GM19324 (cell line): ENCODE data around the gene TBC1D5.
"Not testable (repeated sequence)": the region's sequence is repeated elsewhere in the genome, so short reads cannot be mapped to it uniquely, and the experiment has no call there.

Source experiments
- ATAC-seq: cut with Tn5 transposase; IDR thresholded peaks from one replicate; pipeline ENCODE4 v1.9.1; 2021; ENCODE audit warnings: mild to moderate bottlenecking, moderate library complexity; ENCODE audit not compliant: unreplicated experiment, low FRiP score

The TBC1D5 gene

DNA sequence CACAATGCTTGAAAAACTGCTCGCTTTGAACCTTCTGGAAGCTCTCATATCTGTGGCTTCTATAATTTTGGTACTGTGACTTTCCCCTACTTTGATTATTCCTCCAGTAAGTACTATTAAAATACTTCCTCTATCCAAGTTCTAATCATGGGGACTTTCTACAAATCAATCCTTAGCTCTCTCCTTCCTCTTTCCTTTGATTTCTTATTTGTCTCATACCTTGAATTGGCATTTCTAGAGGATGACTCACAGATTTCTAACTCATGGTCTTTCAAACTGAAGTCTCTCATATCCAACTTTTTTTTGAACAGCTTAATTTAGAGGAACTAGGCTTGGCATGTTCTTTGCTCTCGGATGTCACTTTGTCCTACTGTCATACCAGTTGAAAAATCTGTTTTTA lies 241.8 kb downstream of the TBC1D5 start:
- no peak for ATAC-seq

DNA sequence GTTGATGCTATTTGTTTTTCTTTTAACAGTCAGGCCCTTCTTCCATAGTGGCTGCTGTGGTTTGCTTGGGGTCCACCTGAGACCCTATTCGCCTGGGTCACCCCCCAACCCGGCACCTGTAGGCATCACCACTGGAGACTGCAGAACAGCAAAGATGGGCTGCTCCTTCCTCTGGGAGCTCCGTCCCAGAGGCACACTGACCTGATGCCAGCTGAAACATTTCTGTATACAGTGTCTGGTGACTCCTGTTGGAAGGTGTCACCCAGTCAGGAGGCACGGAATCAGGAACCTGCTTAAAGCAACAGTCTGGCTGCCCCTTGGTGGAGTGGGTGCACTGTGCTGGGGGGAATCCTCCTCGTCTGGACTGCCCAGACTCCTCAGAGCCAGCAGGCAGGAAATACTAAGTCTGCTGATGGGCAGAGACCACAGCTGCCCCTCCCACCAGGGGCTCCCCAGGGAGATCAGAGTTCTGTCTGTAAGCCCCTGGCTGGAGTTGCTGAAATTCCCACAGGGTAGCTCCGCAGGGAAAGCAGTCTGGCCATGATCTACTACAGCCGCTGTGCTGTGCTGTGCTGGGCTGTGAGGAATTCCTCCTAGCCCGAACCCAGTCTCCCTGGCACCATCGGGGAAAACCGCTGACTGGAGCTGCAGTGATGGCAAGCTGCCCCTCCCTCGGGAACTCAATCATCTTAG lies 248.2 kb downstream of the TBC1D5 start:
- ATAC-seq, result no peak

DNA sequence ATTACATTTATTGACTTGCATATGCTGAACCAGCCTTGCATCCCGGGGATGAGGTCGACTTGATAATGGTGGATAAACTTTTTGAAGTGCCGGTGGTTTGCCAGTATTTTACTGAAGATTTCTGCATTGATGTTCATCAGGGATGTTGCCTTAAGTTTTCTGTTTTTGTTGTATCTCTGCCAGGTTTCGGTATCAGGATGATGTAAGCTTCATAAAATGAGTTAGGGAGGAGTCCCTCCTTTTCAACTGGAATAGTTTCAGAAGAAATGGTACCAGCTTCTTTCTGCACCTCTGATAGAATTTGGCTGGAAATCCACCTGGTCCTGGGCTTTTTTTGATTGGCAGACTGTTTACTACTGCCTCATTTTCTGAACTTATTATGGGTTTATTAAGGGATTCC lies 250.8 kb downstream of the TBC1D5 start:
- ATAC-seq, result no peak

GRCh38 chr3:17491190-17491589 lies 251.2 kb downstream of the TBC1D5 start:
- ATAC-seq, result not testable (repeated sequence)

GRCh38 chr3:17489139-17489538 lies 253.3 kb downstream of the TBC1D5 start:
- no peak for ATAC-seq

DNA sequence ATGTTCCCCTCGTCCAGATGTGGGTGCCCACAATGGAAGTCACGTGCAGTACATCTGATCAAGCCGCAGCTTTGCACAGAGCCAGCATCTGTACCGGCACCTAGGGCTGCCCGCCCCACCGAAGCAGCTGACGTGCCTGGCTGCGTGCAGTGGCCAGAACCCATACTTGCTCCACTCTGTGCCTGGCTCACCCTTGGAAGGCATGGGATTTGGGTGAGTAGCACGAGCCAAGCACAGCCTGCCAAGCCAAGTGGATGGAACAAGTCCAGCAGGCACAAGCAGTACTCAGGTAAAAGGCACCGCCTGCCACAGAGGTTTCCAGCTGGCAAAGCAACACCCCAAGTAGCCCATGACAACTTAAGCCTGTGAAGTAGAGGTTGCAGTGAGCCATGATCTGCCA lies 261.3 kb downstream of the TBC1D5 start:
- no peak for ATAC-seq

DNA sequence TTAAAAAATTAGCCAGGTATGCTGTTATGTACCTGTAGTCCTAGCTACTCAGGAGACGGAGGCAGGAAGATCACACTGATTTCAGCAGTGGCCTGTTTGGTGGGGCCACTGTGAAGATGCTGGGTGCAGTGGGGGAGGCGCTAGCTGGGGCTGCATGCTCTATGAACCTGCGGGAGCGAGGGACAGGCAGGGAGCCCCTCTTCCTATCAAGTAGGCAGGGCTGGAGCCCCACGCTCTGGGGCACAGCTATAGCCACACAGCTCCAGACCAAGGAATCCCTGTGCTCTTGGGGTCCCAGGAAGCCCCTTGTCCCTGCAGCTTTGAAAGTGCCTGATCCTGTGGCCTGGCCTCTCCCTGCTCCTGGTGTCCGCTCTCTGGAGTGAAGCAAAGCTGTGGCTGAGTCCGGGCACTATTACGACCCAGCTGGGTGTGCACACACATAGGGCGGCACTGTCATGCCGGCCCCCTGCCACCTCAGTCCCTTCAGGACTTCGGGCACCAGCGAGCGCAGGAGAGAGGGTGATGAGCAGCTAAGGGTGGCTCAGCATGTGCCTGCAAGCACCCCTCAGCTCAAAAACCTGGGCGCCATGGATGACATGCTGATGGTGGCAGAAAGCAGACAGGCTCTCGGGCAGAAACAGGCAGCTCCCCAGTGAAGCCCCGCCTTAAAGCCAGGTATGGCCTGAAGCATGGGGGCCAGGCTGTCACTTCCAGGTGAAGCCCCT lies 262.6 kb downstream of the TBC1D5 start:
- no peak for ATAC-seq

DNA sequence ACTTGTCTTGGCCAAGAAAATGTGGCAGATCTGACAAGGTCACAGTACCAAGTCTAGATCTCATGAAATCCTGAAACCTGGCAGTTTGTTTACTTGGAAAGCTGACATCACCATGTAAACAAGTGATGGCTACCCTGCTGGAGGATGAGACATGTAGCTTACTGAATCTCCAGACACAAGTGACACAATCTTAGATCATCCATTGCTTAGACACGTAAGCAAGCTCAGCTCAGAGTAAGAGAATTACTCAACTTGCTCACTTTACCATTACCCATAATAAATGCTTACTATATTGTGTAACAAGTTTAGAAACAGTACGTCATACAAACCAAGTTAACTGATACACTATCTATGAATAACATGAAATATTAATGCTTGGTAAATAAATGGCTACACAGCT lies 263.8 kb downstream of the TBC1D5 start:
- ATAC-seq, result no peak

- no peak for ATAC-seq
Observed at GRCh38 chr3:17473761-17474160, 268.7 kb downstream of the TBC1D5 start.

DNA sequence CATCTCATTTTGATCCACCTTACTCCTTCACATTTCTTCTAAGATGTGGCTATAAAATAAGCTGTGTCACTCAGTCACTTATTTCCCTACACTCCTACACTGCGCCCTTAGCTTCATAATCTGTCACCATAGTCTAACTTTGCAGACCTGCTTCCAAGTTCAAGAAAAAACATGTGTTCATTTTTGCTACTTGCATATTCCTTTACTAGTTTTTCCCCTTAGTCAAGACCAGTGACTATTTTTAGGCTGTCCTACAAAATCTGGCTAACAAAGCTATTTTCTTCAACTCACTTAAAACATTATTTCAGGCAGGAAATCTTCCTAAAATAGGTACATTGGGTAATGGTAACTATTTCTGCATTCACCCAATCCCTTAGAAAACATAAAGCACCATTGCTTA lies 272.5 kb downstream of the TBC1D5 start:
- no peak for ATAC-seq

DNA sequence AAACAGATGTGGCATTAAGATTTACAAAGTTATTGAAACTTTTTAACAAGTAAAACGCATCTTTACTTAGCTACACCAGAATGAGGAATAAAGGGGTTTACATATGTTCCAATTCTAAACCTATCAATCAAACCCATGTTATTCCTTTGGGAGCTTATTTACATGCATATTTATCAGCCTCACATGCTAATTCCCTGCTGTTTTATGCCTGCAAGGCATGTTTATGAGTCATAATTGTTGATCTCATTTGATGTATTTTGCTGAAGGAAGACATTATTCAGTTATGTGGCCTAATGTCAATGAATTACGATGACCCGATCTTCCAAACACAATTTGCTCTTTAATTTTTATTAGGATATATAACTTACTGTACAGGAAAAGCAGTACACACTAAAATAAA lies 272.9 kb downstream of the TBC1D5 start:
- no peak for ATAC-seq

GRCh38 chr3:17466028-17466427 lies 276.4 kb downstream of the TBC1D5 start:
- ATAC-seq, result no peak

DNA sequence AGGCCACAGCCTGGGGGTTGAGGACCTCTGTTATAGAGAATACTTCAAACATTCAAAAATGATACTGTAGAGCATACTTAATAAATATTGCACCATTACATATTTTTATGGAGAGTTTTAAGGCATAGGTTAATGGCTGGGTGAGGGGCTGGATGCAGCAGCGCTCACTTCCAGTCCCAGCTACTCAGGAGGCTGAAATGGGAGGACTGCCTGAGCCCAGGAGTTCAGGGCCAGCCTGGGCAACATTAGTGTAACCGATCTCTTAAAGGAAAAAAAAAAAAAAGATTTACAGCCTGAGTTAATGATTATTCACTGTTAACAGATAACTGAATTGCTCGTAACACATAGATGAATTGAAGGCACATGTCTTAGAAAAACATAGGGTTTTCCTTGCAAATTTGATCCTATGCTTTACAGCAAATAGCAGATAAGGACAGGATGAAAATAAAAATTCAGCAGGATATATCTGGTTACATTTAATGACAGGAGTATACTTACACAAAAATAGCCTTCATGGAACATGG lies 282.9 kb downstream of the TBC1D5 start:
- ATAC-seq, result no peak

DNA sequence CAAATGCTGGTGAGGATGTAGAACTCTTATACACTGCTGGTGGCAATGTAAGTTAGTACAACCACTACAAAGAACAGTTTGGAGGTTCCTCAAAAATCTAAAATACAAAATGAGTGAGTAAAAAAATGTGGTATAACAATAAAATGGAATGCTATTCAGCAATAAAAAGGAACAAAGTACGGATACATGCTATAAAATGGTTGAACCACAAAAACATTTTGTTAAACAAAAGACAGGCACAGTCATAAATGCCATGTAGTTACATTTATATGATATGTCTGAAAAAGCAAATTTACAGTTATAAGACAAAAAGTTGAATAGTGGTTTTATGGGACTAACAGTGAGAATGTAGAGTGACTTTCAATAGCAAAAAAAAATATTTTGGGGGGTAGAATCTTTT lies 285.8 kb downstream of the TBC1D5 start:
- ATAC-seq, result no peak

- ATAC-seq, result no peak
Observed at GRCh38 chr3:17456046-17456445, 286.4 kb downstream of the TBC1D5 start.

- ATAC-seq, result no peak
Observed at GRCh38 chr3:17444865-17445264, 297.6 kb downstream of the TBC1D5 start.

GRCh38 chr3:17443142-17443541 lies 299.3 kb downstream of the TBC1D5 start:
- no peak for ATAC-seq

DNA sequence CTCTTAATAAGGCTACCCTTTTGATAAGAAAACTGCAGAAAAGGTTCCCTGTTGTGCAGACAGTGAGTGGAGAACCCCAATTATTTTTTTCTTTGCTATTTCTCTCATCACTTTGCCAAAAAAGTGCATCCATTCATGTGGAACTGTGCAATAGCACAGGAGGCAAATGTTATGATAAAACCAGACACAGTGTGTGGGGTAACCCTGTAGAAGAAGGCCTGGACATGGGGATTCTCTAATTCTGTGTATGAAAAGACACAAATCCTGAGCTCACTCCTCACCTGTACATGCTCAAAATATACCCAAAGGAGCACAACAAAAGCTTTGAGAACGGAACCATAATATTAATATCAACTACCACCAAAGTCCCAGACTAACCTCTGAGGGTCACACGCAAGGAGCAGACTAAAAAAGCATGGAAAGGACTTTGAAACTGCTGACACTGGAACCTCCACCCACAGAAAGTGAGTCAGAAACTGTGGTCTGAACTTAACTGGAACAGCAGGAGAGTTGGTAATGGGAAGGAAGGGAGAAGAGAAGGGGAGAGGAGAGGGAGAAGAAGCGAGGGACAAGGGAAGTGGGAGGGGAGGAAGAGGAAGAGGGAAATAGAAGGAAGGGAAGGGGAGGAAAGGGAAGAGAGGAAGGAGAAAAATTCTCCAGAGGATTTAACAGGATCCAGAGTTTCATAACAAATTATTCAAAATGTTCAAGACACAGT lies 299.9 kb downstream of the TBC1D5 start:
- no peak for ATAC-seq

DNA sequence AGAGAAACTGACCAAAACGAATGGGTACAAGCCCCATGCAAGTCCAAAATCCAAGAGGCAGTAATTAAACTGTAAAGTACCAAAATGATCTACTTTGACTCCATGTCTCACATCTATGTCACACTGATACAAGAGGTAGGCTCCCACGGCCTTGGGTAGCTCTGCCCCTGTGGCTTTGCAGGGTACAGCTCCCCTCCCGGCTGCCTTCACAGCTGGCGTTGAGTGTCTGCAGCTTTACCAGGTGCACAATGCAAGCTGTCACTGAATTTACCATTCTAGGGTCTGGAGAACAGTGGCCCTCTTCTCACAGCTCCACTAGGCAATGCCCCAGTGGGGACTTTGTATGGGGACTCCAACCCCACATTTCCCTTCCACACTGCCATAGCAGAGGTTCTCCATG lies 308.6 kb downstream of the TBC1D5 start:
- no peak for ATAC-seq

- ATAC-seq, result no peak
Observed at GRCh38 chr3:17432236-17432635, 310.2 kb downstream of the TBC1D5 start.

DNA sequence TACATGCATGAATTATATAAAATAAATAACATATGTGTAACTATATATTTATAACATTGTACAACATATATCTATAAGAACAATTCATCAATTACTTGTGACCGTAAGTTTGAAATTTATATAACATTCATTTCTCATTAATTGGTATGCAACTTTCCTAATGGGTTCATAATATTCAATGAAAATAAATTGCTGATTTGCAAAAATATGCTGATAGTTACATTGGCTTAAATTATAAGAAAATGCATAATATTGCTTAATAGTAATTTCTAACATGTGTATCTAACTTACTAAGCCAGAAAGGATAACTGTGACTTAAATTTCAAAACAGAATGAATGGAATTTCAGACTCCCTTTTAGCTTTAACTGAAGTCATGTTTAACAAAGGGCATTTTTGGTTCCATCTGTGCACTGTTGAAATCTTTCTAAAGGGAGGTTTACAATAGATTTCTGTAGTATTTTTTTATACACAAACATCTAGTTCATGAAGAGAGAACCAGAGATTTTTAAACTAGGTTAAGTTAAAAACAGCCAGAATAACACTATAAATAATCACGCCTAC lies 310.9 kb downstream of the TBC1D5 start:
- no peak for ATAC-seq
